Raji (cell line): ENCODE results near the gene ICAM1.

Source experiments
- POLR2A ChIP-seq: IDR thresholded peaks from 2 replicates; pipeline ENCODE4 v1.6.1; 2011; ENCODE audit warnings: low read depth, low read length, control low read depth; ENCODE audit not compliant: insufficient read depth

ICAM1 gene

DNA sequence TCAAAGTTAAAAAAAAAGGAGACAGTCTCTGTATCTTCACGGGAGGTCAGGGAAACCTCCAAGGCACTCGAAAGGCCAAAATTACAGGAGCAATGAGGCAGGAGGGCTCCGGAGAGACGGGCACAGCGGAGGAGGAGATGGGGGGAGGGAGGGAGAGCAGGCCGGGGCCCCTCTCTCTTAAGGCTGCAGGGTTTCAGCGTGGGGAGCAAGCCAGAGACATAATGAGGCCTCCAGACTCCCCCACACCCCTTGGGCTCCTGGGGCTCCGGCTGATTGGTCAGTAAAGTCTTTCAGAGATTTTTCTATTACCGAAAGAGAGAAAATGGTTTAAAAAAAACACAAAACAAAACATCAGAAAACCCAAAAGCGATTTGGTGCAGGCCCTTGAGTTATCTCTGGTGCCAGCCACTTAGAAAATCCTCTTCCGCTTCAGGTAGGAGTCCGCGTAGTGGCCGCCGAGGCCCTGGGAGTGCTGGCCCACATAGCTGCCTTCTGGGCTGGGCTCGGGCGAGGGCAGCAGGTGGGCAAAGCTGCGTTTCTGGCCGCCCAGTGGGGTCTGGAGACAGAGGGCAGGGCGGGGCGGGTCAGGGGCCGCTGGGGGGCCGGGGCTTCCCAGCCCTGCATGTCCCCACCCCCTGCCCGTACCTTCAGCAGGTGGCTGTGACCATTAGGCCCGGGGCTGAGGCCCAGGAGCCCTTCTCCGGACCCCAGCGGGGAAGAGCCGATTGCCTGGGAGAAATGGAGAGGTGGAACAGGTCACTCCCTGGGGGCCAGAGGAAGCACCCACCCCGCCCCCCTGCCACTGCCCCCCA, 46.3 kb downstream of the ICAM1 start:
- no peak for TF ChIP-seq POLR2A

- no peak for TF ChIP-seq POLR2A
Observed at GRCh38 chr19:10317857-10318462, 47.0 kb downstream of the ICAM1 start.

GRCh38 chr19:10318807-10319682, 48.1 kb downstream of the ICAM1 start:
- TF ChIP-seq POLR2A = no peak

- TF ChIP-seq POLR2A = no peak
Observed at GRCh38 chr19:10320602-10321416, 49.9 kb downstream of the ICAM1 start.

DNA sequence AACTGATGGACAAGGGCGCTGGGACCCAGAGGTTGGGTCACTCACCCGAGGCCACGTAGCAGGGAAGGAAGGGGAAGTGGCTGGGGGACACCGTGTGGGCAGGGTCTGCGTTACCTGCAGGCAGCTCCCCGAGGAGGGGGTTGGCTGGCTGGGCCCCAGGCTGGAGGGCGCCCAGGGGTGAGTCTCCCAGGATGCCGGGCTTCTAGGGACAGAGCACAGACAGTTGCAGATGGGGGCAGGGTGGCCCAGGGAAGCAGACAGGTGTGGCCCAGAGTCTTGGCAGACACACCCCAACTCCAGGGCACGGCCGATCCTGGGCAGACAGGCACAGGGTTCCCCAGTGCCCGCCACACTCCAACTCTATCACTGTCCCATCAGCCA, 50.5 kb downstream of the ICAM1 start:
- no peak for TF ChIP-seq POLR2A

DNA sequence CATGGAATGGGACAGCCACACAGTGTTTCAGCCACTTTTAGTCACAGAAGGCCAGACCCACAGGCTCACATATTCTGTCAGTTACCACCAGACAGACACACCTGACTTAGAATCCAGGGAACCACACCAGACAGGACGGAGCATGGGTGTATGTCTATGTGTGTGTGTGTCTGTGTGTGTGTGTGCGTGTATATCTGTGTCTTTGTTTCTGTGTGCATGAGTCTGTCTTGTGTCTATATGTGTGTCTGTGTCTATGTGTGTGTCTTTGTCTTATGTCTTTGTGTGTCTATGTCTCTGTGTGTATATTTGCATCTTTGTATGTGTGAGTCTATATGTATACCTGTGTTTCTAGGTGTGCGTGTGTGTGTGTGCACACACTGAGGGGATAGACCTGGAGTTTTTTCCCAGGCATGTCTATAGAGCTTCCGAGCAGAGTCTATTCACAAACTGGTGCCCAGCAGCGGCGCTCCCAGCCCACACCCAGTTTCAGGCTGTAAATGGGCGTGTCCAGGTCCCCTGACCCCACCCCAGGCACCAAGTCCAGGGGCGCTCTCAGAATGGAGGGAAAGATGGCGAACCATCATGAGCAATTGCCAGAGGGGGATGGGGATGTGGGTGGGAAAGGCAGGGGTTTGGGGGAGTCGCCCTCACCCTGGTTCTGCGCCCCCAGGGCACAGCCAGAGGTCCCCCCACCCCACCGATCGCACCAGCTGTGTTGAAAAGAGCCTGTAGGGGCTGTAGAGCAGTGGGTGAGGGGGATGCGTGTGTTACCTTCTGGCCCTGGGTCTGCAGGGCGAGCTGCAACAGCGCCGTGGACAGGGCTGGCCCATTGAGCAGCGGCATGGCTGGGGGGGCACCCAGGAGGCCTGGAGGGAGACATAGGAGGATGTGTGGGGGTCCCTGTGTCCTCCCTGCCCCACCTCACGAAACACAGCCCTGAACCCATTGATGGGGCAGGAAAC, 51.2 kb downstream of the ICAM1 start:
- no peak for TF ChIP-seq POLR2A

DNA sequence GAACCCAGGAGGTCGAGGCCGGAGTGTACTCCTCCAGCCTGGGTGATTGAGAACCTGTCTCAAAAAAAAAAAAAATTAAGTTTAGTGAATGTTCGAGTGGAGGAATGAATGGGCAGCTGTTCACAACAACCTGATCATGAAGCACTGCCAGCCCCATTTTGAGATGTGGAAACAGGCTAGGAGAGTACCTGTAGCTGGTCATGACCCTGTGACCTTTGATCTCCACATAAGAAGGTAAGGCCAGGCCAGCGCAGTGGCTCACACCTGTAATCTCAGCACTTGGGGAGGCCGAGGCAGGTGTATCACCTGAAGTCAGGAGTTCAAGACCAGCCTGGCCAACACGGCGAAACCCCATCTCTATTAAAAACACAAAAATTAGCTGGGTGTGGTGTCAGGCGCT, 54.8 kb downstream of the ICAM1 start:
- no peak for TF ChIP-seq POLR2A

DNA sequence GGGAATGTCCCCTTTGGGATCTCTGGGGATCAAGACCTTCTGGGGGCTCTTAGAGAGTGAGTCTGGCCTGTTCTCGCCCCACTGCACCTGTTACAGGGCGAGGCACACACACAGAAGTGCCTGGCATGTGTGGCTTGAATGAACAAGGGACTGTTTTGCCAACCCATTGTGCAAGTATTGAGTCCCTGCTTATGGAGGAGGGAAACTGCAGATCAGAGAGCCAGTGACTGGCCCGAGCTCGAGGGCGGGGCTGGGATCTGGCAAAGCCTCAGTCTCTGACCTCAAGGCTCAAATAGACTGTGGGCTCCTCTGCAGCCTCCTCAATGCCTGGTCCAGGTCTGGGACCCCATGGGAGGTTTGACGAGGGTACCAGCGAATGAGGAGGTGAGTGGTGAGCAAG, 56.9 kb downstream of the ICAM1 start:
- TF ChIP-seq POLR2A = no peak

GRCh38 chr19:10328558-10329429, 57.9 kb downstream of the ICAM1 start:
- no peak for TF ChIP-seq POLR2A

DNA sequence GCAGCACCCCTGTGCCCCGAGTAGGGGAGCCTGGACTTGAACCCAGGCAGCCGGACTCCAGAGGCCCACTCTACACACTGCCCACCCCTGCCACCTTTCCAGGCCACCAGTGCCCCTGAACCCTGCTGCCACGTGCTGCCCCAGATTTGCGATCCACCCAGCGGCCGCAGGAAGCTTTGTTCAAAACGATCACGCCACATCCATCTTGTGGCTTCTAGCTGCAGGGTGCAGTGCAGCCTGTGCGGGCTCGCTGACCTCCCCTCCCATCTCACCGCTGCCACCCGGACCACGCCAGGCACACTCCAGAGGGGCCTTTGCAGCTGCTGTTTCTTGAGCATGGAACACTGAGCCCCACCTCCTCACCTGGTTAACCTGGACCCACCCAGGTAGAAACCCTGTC, 58.6 kb downstream of the ICAM1 start:
- TF ChIP-seq POLR2A = no peak

DNA sequence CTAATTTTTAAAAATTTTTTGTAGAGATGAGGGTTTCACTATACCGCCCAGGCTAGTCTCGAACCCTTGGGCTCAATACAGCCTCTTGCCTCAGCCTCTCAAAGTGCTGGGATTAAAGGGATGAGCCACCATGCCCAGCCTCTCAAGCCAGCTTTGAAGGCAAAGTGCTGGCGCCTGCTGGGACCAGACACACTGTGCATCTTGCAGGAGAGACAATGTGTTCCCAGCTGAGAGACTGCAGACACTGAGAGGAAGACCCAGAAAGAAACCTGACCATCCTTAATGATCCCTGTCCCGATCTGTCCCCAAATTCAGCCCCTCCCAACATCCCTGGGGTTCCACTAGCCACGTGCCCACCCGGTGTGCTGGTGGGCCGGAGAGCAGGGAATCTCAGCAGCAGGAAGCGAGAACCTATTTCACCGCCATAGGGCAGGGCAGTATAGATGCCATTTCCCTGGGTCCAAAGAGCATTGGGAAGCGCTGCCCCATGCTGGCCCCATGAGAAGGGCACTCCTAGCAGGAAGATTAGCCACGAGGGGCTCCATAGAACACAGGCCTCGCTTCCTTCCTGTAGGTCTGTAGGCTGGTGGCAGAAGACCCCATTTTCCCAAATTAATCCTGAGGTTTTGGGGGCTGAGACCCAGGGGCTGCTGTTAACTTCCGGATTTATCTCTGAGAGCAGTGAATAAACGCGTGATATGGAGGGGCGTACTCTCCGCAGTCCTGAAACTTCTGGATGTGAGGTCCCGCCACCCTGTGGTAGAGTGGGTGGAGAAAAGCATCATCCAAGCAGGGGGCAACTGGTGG, 61.4 kb downstream of the ICAM1 start:
- no peak for TF ChIP-seq POLR2A
